B cell (primary cell): ENCODE data around the gene CCL11. TPM values are rescaled to one million over a fixed set of nuclear protein-coding genes. Genes with fewer than 3 reads are reported as not detected.

Experiments
- ATAC-seq: fragments of 200-7000 bp; cut with Tn5 transposase; one replicate; pipeline ENCODE4 v1.10.0; 2021; ENCODE audit warnings: low read depth, mild to moderate bottlenecking, moderate number of reproducible peaks, moderate library complexity
- CTCF ChIA-PET: fragments of 350-600 bp; sonication (Branson Sonifier 250); formaldehyde crosslinking; loops from one replicate; lab custom pipeline; 2021; ENCODE audit warnings: antibody characterized with exemption, inconsistent platforms; lab: Charles Lee
- POLR2A ChIA-PET: fragments of 350-600 bp; sonication (Branson Sonifier 250); formaldehyde crosslinking; loops from one replicate; lab custom pipeline; 2021; ENCODE audit warnings: antibody characterized with exemption; lab: Charles Lee
- DNase-seq: peaks from one replicate; pipeline ENCODE4 v3.0.0; 2013
- H2AFZ ChIP-seq: 2 replicates; pipeline ENCODE4 v1.6.1; 2012; ENCODE audit warnings: mild to moderate bottlenecking, low read depth, low read length; ENCODE audit not compliant: insufficient read depth, poor library complexity, severe bottlenecking
- H3K27ac ChIP-seq, 2 donors: 1 replicate in 1 of 2; 2 replicates in 1 of 2; pipeline ENCODE4 v1.5.1; 2012 to 2013; ENCODE audit warnings: low read length in 2 of 2, mild to moderate bottlenecking in 2 of 2, moderate library complexity in 1 of 2
- H3K27me3 ChIP-seq, 4 experiments: fragments of 200-600 bp in 1 of 4; sonication (generic) in 1 of 4; replicated peaks in 1 of 4; 1 replicate in 2 of 4; 2 replicates in 2 of 4; pipeline versions ENCODE4 v1.6.1 to v1.7.0; 2013 to 2016; ENCODE audit warnings: low read length in 3 of 4, mild to moderate bottlenecking in 2 of 4, mixed read lengths in 1 of 4, moderate library complexity in 1 of 4; ENCODE audit not compliant: insufficient read depth in 4 of 4, control insufficient read depth in 3 of 4; ENCODE audit errors: control extremely low read depth in 1 of 4
- H3K36me3 ChIP-seq, 2 experiments: replicated peaks in 1 of 2; 1 replicate in 1 of 2; 2 replicates in 1 of 2; pipeline versions ENCODE4 v1.6.1 to v1.7.1; 2013; ENCODE audit warnings: low read length in 1 of 2; ENCODE audit not compliant: insufficient read depth in 2 of 2, control insufficient read depth in 1 of 2; ENCODE audit errors: control extremely low read depth in 1 of 2, extremely low read depth in 1 of 2
- H3K4me1 ChIP-seq, 2 donors: fragments of 200-600 bp in 1 of 2; sonication (generic) in 1 of 2; 1 replicate in 1 of 2; 2 replicates in 1 of 2; pipeline versions ENCODE4 v1.5.1 to v1.6.1; 2013 to 2017; ENCODE audit warnings: low read length in 2 of 2; ENCODE audit not compliant: control insufficient read depth in 2 of 2, insufficient read depth in 2 of 2
- H3K4me2 ChIP-seq: replicated peaks from 2 replicates; pipeline ENCODE3; 2012; ENCODE audit warnings: mild to moderate bottlenecking, low read depth, low read length; ENCODE audit not compliant: poor library complexity, severe bottlenecking
- H3K4me3 ChIP-seq, 5 experiments: fragments of 200-600 bp in 1 of 5; sonication (generic) in 1 of 5; 1 replicate in 3 of 5; 2 replicates in 2 of 5; pipeline versions ENCODE4 v1.5.1 to v1.7.0; 2011 to 2016; ENCODE audit warnings: low read length in 4 of 5, mild to moderate bottlenecking in 4 of 5, low read depth in 2 of 5, control low read depth in 1 of 5, moderate library complexity in 1 of 5; ENCODE audit not compliant: insufficient read depth in 1 of 5; ENCODE audit errors: control extremely low read depth in 1 of 5, extremely low read depth in 1 of 5
- H3K79me2 ChIP-seq: fragments of 200-600 bp; sonication (generic); one replicate; pipeline ENCODE4 v1.6.0; 2016; ENCODE audit warnings: low read length; ENCODE audit not compliant: control insufficient read depth, insufficient read depth
- H3K9ac ChIP-seq: fragments of 200-600 bp; sonication (generic); 2 replicates; pipeline ENCODE4 v1.6.1; 2017; ENCODE audit warnings: mild to moderate bottlenecking, low read length, moderate library complexity
- H3K9me3 ChIP-seq, 3 donors: one replicate each; pipeline versions ENCODE4 v1.6.1 to v1.7.1; 2013; ENCODE audit warnings: low read length in 2 of 3; ENCODE audit not compliant: control insufficient read depth in 2 of 3, insufficient read depth in 1 of 3; ENCODE audit errors: control extremely low read depth in 1 of 3
- H4K20me1 ChIP-seq: 2 replicates; pipeline ENCODE4 v1.6.0; 2012; ENCODE audit warnings: mild to moderate bottlenecking, low read length; ENCODE audit not compliant: insufficient read depth, control insufficient read depth, poor library complexity, severe bottlenecking
- H3K27ac Mint-ChIP-seq: one replicate; pipeline ENCODE4 v1.8.0; 2021; ENCODE audit warnings: mixed read lengths
- H3K27me3 Mint-ChIP-seq: one replicate; pipeline ENCODE4 v1.8.0; 2021; ENCODE audit warnings: mixed read lengths
- H3K4me1 Mint-ChIP-seq: one replicate; pipeline ENCODE4 v1.8.0; 2021; ENCODE audit warnings: mixed read lengths
- H3K4me3 Mint-ChIP-seq: one replicate; pipeline ENCODE4 v1.8.0; 2021; ENCODE audit warnings: mixed read lengths
- H3K9me3 Mint-ChIP-seq: one replicate; pipeline ENCODE4 v1.8.0; 2022; ENCODE audit warnings: mixed read lengths; ENCODE audit not compliant: insufficient read depth
- CTCF ChIP-seq: fragments of 200-600 bp; IDR thresholded peaks from one replicate; pipeline ENCODE4 v1.8.0; 2022; ENCODE audit warnings: antibody characterized with exemption, mild to moderate bottlenecking
- EZH2 ChIP-seq: IDR thresholded peaks from 2 replicates; pipeline ENCODE4 v1.6.1; 2012; ENCODE audit warnings: borderline replicate concordance, low read depth, mild to moderate bottlenecking, moderate library complexity, low read length; ENCODE audit not compliant: insufficient read depth, poor library complexity, severe bottlenecking
- WGBS: methylation state at CpG from one replicate; pipeline ENCODE4 v1.1.5; 2013; ENCODE audit warnings: missing lambda C conversion rate; ENCODE audit not compliant: insufficient coverage; 5-methylcytosine and 5-hydroxymethylcytosine counted together
- intact Hi-C: fragments of 100-400 bp; cut with micrococcal nuclease; formaldehyde crosslinking; loops from one replicate; pipeline ENCODE4 v1.10.0; 2022
- polyA plus RNA-seq: library from polyadenylated mRNA; depleted of rRNA; stranded (reverse); fragments of >200 nt; gene quantifications from 2 replicates; pipeline ENCODE4 v1.2.3, GENCODE V29; 2012
- total RNA-seq, 2 donors: library from RNA; stranded (reverse); fragments of 120-200 nt in 1 of 2; gene quantifications; 1 replicate in 1 of 2; 2 replicates in 1 of 2; pipeline versions ENCODE4 v1.2.3 to v1.2.4, GENCODE V29; 2013 to 2022

Gene CCL11
- total and polyA plus RNA-seq, 2 donors (not counting 1 experiment from before 2014, with no cell fraction given): not detected

- H3K36me3 ChIP-seq: no peaks in the 10 kb centered on the region
- H3K27me3 ChIP-seq: peaks cover 0 to 5% (median 0%) of the 10 kb centered on the region in 4 experiments
- DNase-seq (no peak), ATAC-seq (no peak)
- H3K27me3 Mint-ChIP-seq: peaks cover 21% of the 10 kb centered on the region
- no peak overlapping the region for H3K27ac ChIP-seq
- no peaks in the 10 kb centered on the region for H3K9me3 ChIP-seq
- no peak overlapping the region for H3K4me3 Mint-ChIP-seq
- POLR2A ChIA-PET: no interaction called here
- no peaks in the 10 kb centered on the region for H3K9me3 Mint-ChIP-seq
- no peak overlapping the region for H3K4me3 ChIP-seq
- H4K20me1 ChIP-seq: no peaks in the 10 kb centered on the region
- intact Hi-C loops: no loop called here
- H3K79me2 ChIP-seq: no peaks in the 10 kb centered on the region
- CTCF ChIA-PET: no interaction called here
- H3K4me1 Mint-ChIP-seq: peaks cover 12% of the 10 kb centered on the region
- no peak overlapping the region for H3K9ac ChIP-seq
- TF ChIP-seq EZH2 (no peak), CTCF (no peak)
- peaks cover 25 to 26% of the 10 kb centered on the region in 2 donors for H3K4me1 ChIP-seq
- no peak overlapping the region for H3K27ac Mint-ChIP-seq
- no peak overlapping the region for H2AFZ ChIP-seq
- no peak overlapping the region for H3K4me2 ChIP-seq
- WGBS: 75% methylated on average over 2 of the region's 6 CpGs
Observed at GRCh38 chr17:34248511-34249024, 37.0 kb upstream of the CCL11 start.

GRCh38 chr17:34249061-34249460 lies 36.5 kb upstream of the CCL11 start:
- no peak overlapping the region for H3K9ac ChIP-seq
- H3K4me2 ChIP-seq: no peak overlapping the region

More at GRCh38 chr17:34249061-34249460, 36.5 kb upstream of the CCL11 start:
- Mint-ChIP-seq H3K27me3 (peaks cover 22% of the 10 kb centered on the region), H3K4me3 (no peak overlapping the region), H3K4me1 (peaks cover 12% of the 10 kb centered on the region), H3K27ac (no peak overlapping the region), H3K9me3 (no peaks in the 10 kb centered on the region)
- ATAC-seq (no peak), DNase-seq (no peak)
- CTCF ChIA-PET: interaction anchor here (1.0 kb wide), 1 partner anchor 112 kb away, joined by 3 read pairs; no protein-coding TSS in a partner anchor
- no peak overlapping the region for H3K27ac ChIP-seq
- H3K36me3 ChIP-seq: no peaks in the 10 kb centered on the region
- no peaks in the 10 kb centered on the region for H3K9me3 ChIP-seq
- TF ChIP-seq CTCF: no peak
- TF ChIP-seq EZH2: no peak
- no peaks in the 10 kb centered on the region for H3K79me2 ChIP-seq
- H3K4me1 ChIP-seq: peaks cover 20 to 21% of the 10 kb centered on the region in 2 donors
- WGBS: 100% methylated on average over 1 of the region's 1 CpG
- H4K20me1 ChIP-seq: no peaks in the 10 kb centered on the region
- no peak overlapping the region for H3K4me3 ChIP-seq
- no peak overlapping the region for H2AFZ ChIP-seq
- POLR2A ChIA-PET: no interaction called here
- H3K27me3 ChIP-seq: peaks cover 0 to 5% (median 3%) of the 10 kb centered on the region in 4 experiments
- intact Hi-C loops: no loop called here
